A549 (cell line): ENCODE measurements around the gene TSNAXIP1. TPM values are rescaled to one million over a fixed set of nuclear protein-coding genes. Genes with fewer than 3 reads are reported as not detected.

Experiments
- ATAC-seq, 2 experiments: fragments of 200-7000 bp in 1 of 2; fragments of >200 bp in 1 of 2; cut with Nextera tagmentation in 1 of 2; cut with Tn5 transposase in 1 of 2; 3 replicates each; pipeline versions ENCODE4 v1.8.0 to v1.9.1; 2018 to 2020; ENCODE audit warnings: mild to moderate bottlenecking in 1 of 2, moderate library complexity in 1 of 2
- CTCF ChIA-PET: fragments of 300-600 bp; sonication (Branson Sonifier 250); formaldehyde crosslinking; extraction: SDS; loops from one replicate; lab custom pipeline; 2021; ENCODE audit warnings: antibody characterized with exemption, inconsistent platforms; lab: Yijun Ruan, JAX
- POLR2A ChIA-PET: fragments of 350-600 bp; formaldehyde crosslinking; extraction: SDS; loops from one replicate; lab custom pipeline; 2021; ENCODE audit warnings: antibody characterized with exemption, inconsistent platforms; lab: Yijun Ruan, JAX
- DNase-seq, 2 experiments: peaks; one replicate each; pipeline versions ENCODE4 v3.0.0 to v3.0.0-alpha.2; 2011 to 2016; ENCODE audit warnings: low read depth in 1 of 2, low spot score in 1 of 2
- FAIRE-seq: peaks from 2 replicates; lab custom pipeline; 2011; peaks lifted over from hg19 to GRCh38; lab: Jason Lieb, UNC
- H3K27ac ChIP-seq, 2 experiments: fragments of >200 bp; sonication (Bioruptor Twin); formaldehyde crosslinking; 3 replicates each; pipeline ENCODE4 v1.5.1; 2016 to 2017
- H3K4me1 ChIP-seq: fragments of >200 bp; sonication (Bioruptor Twin); formaldehyde crosslinking; 3 replicates; pipeline ENCODE4 v1.6.1; 2016
- H3K4me2 ChIP-seq: fragments of >200 bp; sonication (Bioruptor Twin); formaldehyde crosslinking; 3 replicates; pipeline ENCODE4 v1.6.1; 2016
- H3K4me3 ChIP-seq: fragments of >200 bp; sonication (Bioruptor Twin); formaldehyde crosslinking; 3 replicates; pipeline ENCODE4 v1.5.1; 2016
- H3K9me3 ChIP-seq: fragments of >200 bp; sonication (Bioruptor Twin); formaldehyde crosslinking; 3 replicates; pipeline ENCODE4 v1.6.1; 2016
- BHLHE40 ChIP-seq: IDR thresholded peaks from 2 replicates; pipeline ENCODE4 v1.6.1; 2012; ENCODE audit warnings: low read depth, low read length, inconsistent platforms
- CBX2 ChIP-seq: fragments of 200-600 bp; sonication (generic); IDR thresholded peaks from 2 replicates; pipeline ENCODE4 v1.6.1; 2016; ENCODE audit warnings: low read depth, mild to moderate bottlenecking, borderline replicate concordance
- CHD4 ChIP-seq: fragments of 200-600 bp; sonication (generic); IDR thresholded peaks from 2 replicates; pipeline ENCODE4 v1.6.1; 2016; ENCODE audit warnings: antibody characterized with exemption, mild to moderate bottlenecking, borderline replicate concordance
- EHF ChIP-seq: fragments of 250-450 bp; sonication (Bioruptor Pico); IDR thresholded peaks from 2 replicates; pipeline ENCODE4 v1.5.0; 2020; ENCODE audit warnings: mild to moderate bottlenecking
- FOSB ChIP-seq: fragments of 250-450 bp; sonication (Bioruptor Pico); IDR thresholded peaks from 2 replicates; pipeline ENCODE4 v1.5.0; 2020; ENCODE audit warnings: mild to moderate bottlenecking, moderate library complexity
- HOXB13 ChIP-seq: fragments of 250-450 bp; sonication (Bioruptor Pico); IDR thresholded peaks from 2 replicates; pipeline ENCODE4 v1.5.0; 2020; ENCODE audit warnings: low read depth, mild to moderate bottlenecking, moderate library complexity
- HOXB5 ChIP-seq: fragments of 250-450 bp; sonication (Bioruptor Pico); IDR thresholded peaks from 2 replicates; pipeline ENCODE4 v1.5.0; 2020; ENCODE audit warnings: mild to moderate bottlenecking, moderate library complexity
- KDM1A ChIP-seq: fragments of 200-600 bp; sonication (generic); IDR thresholded peaks from 2 replicates; pipeline ENCODE4 v1.6.1; 2016; ENCODE audit warnings: low read depth, mild to moderate bottlenecking
- MYC ChIP-seq: IDR thresholded peaks from 2 replicates; pipeline ENCODE4 v1.6.1; 2012; ENCODE audit warnings: mild to moderate bottlenecking, inconsistent platforms, low read length, improper control_type of control experiment, borderline replicate concordance
- NR3C1 ChIP-seq: fragments of >200 bp; sonication (Bioruptor Twin); formaldehyde crosslinking; IDR thresholded peaks from 3 replicates; pipeline ENCODE4 v1.6.1; 2017
- POLR2AphosphoS2 ChIP-seq: conservative IDR thresholded peaks from 2 replicates; pipeline ENCODE4 v1.6.1; 2012; ENCODE audit warnings: low read length, improper control_type of control experiment, inconsistent platforms
- RAD21 ChIP-seq, 2 experiments: fragments of >200 bp in 1 of 2; sonication (Bioruptor Twin) in 1 of 2; formaldehyde crosslinking in 1 of 2; IDR thresholded peaks in 1 of 2; conservative IDR thresholded peaks in 1 of 2; 2 replicates in 1 of 2; 3 replicates in 1 of 2; pipeline ENCODE4 v1.6.1; 2012 to 2018; ENCODE audit warnings: inconsistent platforms in 1 of 2
- RARB ChIP-seq: fragments of 250-450 bp; sonication (Bioruptor Pico); IDR thresholded peaks from 2 replicates; pipeline ENCODE4 v1.8.0; 2021; ENCODE audit warnings: mild to moderate bottlenecking, moderate library complexity
- RCOR1 ChIP-seq: fragments of 150-350 bp; IDR thresholded peaks from 2 replicates; pipeline ENCODE4 v1.6.1; 2014; ENCODE audit warnings: antibody characterized with exemption, low read length, low read depth
- RNF2 ChIP-seq: fragments of 200-600 bp; sonication (generic); IDR thresholded peaks from 2 replicates; pipeline ENCODE4 v1.6.1; 2016; ENCODE audit warnings: low read depth, mild to moderate bottlenecking, antibody characterized with exemption, moderate library complexity, borderline replicate concordance
- SMC3 ChIP-seq: fragments of >200 bp; sonication (Bioruptor Twin); formaldehyde crosslinking; IDR thresholded peaks from 3 replicates; pipeline ENCODE4 v1.6.1; 2018; ENCODE audit warnings: inconsistent platforms
- SREBF2 ChIP-seq: fragments of 450-650 bp; IDR thresholded peaks from 2 replicates; pipeline ENCODE4 v1.6.1; 2014; ENCODE audit warnings: mild to moderate bottlenecking, moderate library complexity
- TFCP2L1 ChIP-seq: fragments of 250-450 bp; sonication (Bioruptor Pico); IDR thresholded peaks from 2 replicates; pipeline ENCODE4 v1.5.0; 2021; ENCODE audit warnings: mild to moderate bottlenecking
- ZC3H11A ChIP-seq: fragments of 450-650 bp; IDR thresholded peaks from 2 replicates; pipeline ENCODE4 v1.6.1; 2014; ENCODE audit warnings: antibody characterized with exemption, mild to moderate bottlenecking
- ZSCAN20 ChIP-seq: fragments of 250-450 bp; sonication (Bioruptor Pico); IDR thresholded peaks from 2 replicates; pipeline ENCODE4 v1.8.0; 2022; ENCODE audit warnings: mild to moderate bottlenecking, moderate library complexity
- WGBS: methylation state at CpG from one replicate; pipeline ENCODE4 v1.1.6; 2017; ENCODE audit errors: missing lambda C conversion rate; 5-methylcytosine and 5-hydroxymethylcytosine counted together
- polyA plus RNA-seq, 4 experiments: library from polyadenylated mRNA; depleted of rRNA in 3 of 4; stranded (reverse); fragments of >200 nt; fragmentation: RNase III in 1 of 4; extraction: RNeasy Plus Mini Kit Qiagen cat#74134 plus additional on column Dnase treatment in 1 of 4; gene quantifications; 2 replicates in 3 of 4; 3 replicates in 1 of 4; pipeline ENCODE4 v1.2.3, GENCODE V29; 2011 to 2017
- TF ChIP-seq, protein P1 (sequence below): IDR thresholded peaks from 2 replicates; pipeline ENCODE4 v1.6.1; 2012; ENCODE audit warnings: low read depth, borderline replicate concordance
- TF ChIP-seq, protein P2 (sequence below): fragments of >200 bp; sonication (Bioruptor Twin); formaldehyde crosslinking; IDR thresholded peaks from 2 replicates; pipeline ENCODE4 v1.6.1; 2016
- TF ChIP-seq, protein P3 (sequence below): fragments of >200 bp; sonication (Bioruptor Twin); formaldehyde crosslinking; IDR thresholded peaks from 3 replicates; pipeline ENCODE4 v1.5.1; 2016
- TF ChIP-seq, protein P4 (sequence below): IDR thresholded peaks from 2 replicates; pipeline ENCODE4 v1.6.1; 2012
- TF ChIP-seq, protein P5 (sequence below): fragments of 150-350 bp; IDR thresholded peaks from 2 replicates; pipeline ENCODE4 v1.6.1; 2014; ENCODE audit warnings: low read depth, mild to moderate bottlenecking, low read length
- TF ChIP-seq, protein P6 (sequence below): fragments of 250-450 bp; sonication (Bioruptor Pico); IDR thresholded peaks from 2 replicates; pipeline ENCODE4 v1.5.0; 2021; ENCODE audit warnings: mild to moderate bottlenecking, moderate library complexity, borderline replicate concordance
- TF ChIP-seq, protein P7 (sequence below): fragments of >200 bp; sonication (Bioruptor Twin); formaldehyde crosslinking; IDR thresholded peaks from 3 replicates; pipeline ENCODE4 v1.6.1; 2016

Gene TSNAXIP1
- polyA plus RNA-seq, 2 of the 4 experiments (the other 2 are of a cell fraction), result 0.68 to 1.1 TPM

DNA sequence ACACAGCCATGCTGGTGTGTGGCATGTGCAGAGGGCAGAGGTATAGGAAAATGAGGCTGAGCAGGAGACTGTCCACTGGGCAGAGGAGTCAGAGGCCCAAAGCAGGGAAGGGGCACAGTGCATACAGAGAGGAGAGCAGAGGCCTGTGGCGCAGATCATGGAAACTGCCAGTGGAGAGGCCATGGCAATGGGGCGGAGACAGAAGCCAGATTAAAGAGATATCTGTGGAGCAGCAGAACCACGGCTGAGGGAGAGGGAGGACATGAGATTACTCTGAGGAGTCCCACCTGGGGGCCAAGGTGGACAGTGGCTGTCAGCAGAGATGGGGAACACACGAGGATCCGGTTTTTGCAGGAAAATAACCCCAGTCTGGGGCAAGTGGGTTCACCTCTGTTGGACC, 43.6 kb upstream of the TSNAXIP1 start:
- TF ChIP-seq CBX2 (no peak), RCOR1 (no peak), ZC3H11A (no peak), HOXB5 (no peak), RAD21 (conservative IDR thresholded peaks at IDR 0.05 in 1 of 2, IDR thresholded peaks at IDR 0.05 in 1 of 2) (no peak), POLR2AphosphoS2 (no peak), MYC (no peak), SMC3 (no peak), RARB (CRISPR knock-in tag) (no peak), ZSCAN20 (CRISPR knock-in tag) (no peak), SREBF2 (no peak), HOXB13 (no peak), EHF (CRISPR knock-in tag) (no peak)
- TF ChIP-seq, protein P1, sequence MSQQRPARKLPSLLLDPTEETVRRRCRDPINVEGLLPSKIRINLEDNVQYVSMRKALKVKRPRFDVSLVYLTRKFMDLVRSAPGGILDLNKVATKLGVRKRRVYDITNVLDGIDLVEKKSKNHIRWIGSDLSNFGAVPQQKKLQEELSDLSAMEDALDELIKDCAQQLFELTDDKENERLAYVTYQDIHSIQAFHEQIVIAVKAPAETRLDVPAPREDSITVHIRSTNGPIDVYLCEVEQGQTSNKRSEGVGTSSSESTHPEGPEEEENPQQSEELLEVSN, result no peak
- TF ChIP-seq, protein P2, sequence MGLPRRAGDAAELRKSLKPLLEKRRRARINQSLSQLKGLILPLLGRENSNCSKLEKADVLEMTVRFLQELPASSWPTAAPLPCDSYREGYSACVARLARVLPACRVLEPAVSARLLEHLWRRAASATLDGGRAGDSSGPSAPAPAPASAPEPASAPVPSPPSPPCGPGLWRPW, result no peak
- TF ChIP-seq, protein P3, sequence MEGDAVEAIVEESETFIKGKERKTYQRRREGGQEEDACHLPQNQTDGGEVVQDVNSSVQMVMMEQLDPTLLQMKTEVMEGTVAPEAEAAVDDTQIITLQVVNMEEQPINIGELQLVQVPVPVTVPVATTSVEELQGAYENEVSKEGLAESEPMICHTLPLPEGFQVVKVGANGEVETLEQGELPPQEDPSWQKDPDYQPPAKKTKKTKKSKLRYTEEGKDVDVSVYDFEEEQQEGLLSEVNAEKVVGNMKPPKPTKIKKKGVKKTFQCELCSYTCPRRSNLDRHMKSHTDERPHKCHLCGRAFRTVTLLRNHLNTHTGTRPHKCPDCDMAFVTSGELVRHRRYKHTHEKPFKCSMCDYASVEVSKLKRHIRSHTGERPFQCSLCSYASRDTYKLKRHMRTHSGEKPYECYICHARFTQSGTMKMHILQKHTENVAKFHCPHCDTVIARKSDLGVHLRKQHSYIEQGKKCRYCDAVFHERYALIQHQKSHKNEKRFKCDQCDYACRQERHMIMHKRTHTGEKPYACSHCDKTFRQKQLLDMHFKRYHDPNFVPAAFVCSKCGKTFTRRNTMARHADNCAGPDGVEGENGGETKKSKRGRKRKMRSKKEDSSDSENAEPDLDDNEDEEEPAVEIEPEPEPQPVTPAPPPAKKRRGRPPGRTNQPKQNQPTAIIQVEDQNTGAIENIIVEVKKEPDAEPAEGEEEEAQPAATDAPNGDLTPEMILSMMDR, result no peak
- Histone ChIP-seq H3K9me3 (no peaks in the 10 kb centered on the region), H3K4me2 (no peak overlapping the region), H3K27ac (no peak overlapping the region), H3K4me1 (peaks cover 2% of the 10 kb centered on the region; the same call in 2 of the 3 replicates), H3K4me3 (no peak overlapping the region)
- CTCF ChIA-PET, result interaction anchor here (1.4 kb wide), 1 partner anchor 215 kb away, joined by 3 read pairs; no protein-coding TSS in a partner anchor
- WGBS, result 93% methylated on average over 5 of the region's 5 CpGs
- FAIRE-seq (no peak), ATAC-seq (0 out of 6 replicates have a peak, but pooled peaks of 1 of the 2 experiments have one; percentile 11), DNase-seq (no peak)
- POLR2A ChIA-PET, result no interaction called here

DNA sequence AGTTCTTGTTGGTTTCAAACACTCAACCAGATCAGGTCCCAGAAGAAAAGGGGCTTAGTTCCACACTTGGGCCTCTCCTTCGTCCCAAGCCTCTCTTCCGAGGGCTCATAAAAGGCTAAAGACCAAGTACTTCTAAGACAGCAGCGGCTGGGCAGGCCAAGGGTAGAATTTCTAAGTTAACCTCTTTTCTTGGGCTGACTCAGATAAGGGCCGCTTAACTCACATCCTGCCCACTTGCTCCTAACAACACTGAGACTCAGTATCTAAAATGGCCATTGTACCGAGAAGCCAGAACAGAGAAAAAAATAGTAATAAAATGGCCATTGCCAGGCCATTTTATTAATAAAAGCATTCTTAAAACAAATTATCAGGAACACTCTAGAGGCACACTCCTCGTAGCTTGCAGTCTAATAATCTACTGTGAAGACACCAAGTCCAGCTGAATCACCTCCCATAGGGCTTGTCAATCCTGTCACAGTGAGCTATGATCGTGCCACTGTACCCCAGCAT, 42.5 kb upstream of the TSNAXIP1 start:
- TF ChIP-seq HOXB13 (no peak), RCOR1 (no peak), KDM1A (no peak), RAD21 (conservative IDR thresholded peaks at IDR 0.05 in 1 of 2, IDR thresholded peaks at IDR 0.05 in 1 of 2) (no peak), BHLHE40 (no peak), RNF2 (no peak), NR3C1 (no peak), CHD4 (no peak), FOSB (CRISPR knock-in tag) (no peak), SREBF2 (no peak), SMC3 (no peak), TFCP2L1 (CRISPR knock-in tag) (no peak)
- TF ChIP-seq, protein P4, sequence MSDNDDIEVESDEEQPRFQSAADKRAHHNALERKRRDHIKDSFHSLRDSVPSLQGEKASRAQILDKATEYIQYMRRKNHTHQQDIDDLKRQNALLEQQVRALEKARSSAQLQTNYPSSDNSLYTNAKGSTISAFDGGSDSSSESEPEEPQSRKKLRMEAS, result no peak
- TF ChIP-seq, protein P5, sequence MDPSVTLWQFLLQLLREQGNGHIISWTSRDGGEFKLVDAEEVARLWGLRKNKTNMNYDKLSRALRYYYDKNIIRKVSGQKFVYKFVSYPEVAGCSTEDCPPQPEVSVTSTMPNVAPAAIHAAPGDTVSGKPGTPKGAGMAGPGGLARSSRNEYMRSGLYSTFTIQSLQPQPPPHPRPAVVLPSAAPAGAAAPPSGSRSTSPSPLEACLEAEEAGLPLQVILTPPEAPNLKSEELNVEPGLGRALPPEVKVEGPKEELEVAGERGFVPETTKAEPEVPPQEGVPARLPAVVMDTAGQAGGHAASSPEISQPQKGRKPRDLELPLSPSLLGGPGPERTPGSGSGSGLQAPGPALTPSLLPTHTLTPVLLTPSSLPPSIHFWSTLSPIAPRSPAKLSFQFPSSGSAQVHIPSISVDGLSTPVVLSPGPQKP, result no peak
- TF ChIP-seq, protein P6, sequence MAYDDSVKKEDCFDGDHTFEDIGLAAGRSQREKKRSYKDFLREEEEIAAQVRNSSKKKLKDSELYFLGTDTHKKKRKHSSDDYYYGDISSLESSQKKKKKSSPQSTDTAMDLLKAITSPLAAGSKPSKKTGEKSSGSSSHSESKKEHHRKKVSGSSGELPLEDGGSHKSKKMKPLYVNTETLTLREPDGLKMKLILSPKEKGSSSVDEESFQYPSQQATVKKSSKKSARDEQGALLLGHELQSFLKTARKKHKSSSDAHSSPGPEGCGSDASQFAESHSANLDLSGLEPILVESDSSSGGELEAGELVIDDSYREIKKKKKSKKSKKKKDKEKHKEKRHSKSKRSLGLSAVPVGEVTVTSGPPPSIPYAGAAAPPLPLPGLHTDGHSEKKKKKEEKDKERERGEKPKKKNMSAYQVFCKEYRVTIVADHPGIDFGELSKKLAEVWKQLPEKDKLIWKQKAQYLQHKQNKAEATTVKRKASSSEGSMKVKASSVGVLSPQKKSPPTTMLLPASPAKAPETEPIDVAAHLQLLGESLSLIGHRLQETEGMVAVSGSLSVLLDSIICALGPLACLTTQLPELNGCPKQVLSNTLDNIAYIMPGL, result no peak
- TF ChIP-seq, protein P7, sequence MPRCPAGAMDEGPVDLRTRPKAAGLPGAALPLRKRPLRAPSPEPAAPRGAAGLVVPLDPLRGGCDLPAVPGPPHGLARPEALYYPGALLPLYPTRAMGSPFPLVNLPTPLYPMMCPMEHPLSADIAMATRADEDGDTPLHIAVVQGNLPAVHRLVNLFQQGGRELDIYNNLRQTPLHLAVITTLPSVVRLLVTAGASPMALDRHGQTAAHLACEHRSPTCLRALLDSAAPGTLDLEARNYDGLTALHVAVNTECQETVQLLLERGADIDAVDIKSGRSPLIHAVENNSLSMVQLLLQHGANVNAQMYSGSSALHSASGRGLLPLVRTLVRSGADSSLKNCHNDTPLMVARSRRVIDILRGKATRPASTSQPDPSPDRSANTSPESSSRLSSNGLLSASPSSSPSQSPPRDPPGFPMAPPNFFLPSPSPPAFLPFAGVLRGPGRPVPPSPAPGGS, result no peak
- no peak overlapping the region for H3K27ac ChIP-seq
- no peak overlapping the region for H3K4me2 ChIP-seq
- no peak for DNase-seq
- peaks cover 5% of the 10 kb centered on the region; the same call in 2 of the 3 replicates for H3K4me1 ChIP-seq
- POLR2A ChIA-PET, result no interaction called here
- no peaks in the 10 kb centered on the region for H3K9me3 ChIP-seq
- no peak overlapping the region for H3K4me3 ChIP-seq
- FAIRE-seq, result no peak
- CTCF ChIA-PET, result no interaction called here
- no peak for ATAC-seq
- 93% methylated on average over 7 of the region's 7 CpGs for WGBS
